GM12865 (cell line): ENCODE measurements around the gene DAP3.

Experiments used
- DNase-seq: peaks from one replicate; pipeline ENCODE4 v3.0.0; 2010; ENCODE audit warnings: low read depth
- H3K4me3 ChIP-seq: 2 replicates; pipeline ENCODE4 v1.5.1; 2011; ENCODE audit warnings: mild to moderate bottlenecking, low read depth, low read length, control low read depth
- CTCF ChIP-seq: IDR thresholded peaks from 2 replicates; pipeline ENCODE4 v1.5.1; 2011; ENCODE audit warnings: low read length, control low read depth, low read depth, inconsistent platforms; ENCODE audit not compliant: insufficient read depth; ENCODE audit errors: missing control alignments

DAP3 gene

DNA sequence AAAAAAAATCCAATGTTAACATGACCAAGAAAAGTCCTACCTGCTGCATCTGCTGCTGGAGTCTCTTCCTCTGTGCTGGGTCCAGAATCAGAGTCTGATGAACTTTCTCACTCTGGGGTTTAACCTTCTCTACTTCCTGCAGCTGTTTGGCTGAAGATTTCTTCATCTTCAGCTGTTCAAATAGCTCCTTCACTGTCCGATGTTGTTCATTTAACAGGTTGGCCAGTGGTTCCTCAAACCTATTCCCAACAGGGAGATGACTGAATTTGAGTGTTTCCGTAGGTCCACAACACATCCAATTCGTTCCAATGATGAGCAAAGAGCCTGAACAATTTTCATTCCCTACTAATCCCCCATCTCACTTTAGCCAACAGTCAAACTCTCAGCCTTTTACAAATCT lies 88.7 kb downstream of the DAP3 start:
- no peak for TF ChIP-seq CTCF
- no peak for DNase-seq
- no peak overlapping the region for H3K4me3 ChIP-seq
